H1 (cell line): Measurements from ENCODE around the gene DGCR6. TPM values are rescaled to one million over a fixed set of nuclear protein-coding genes. Genes with fewer than 3 reads are reported as not detected.
"Not testable (repeated sequence)": the region's sequence is repeated elsewhere in the genome, so short reads cannot be mapped to it uniquely, and the experiment has no call there.

Source experiments
- CTCF ChIA-PET: fragments of 300-600 bp; sonication (Branson Sonifier 250); formaldehyde crosslinking; loops from one replicate; lab custom pipeline; 2021; ENCODE audit not compliant: partially characterized antibody; lab: Charles Lee
- POLR2A ChIA-PET: fragments of 300-600 bp; sonication (Branson Sonifier 250); formaldehyde crosslinking; loops from one replicate; lab custom pipeline; 2021; ENCODE audit warnings: inconsistent platforms; ENCODE audit not compliant: partially characterized antibody; lab: Charles Lee
- DNase-seq, 2 experiments: peaks; one replicate each; pipeline versions ENCODE4 v3.0.0 to v3.0.0-alpha.2; 2010 to 2022; ENCODE audit warnings: low spot score in 2 of 2, low read depth in 1 of 2, mixed read lengths in 1 of 2
- FAIRE-seq: peaks from 2 replicates; lab custom pipeline; 2011; peaks lifted over from hg19 to GRCh38; lab: Jason Lieb, UNC
- H2AFZ ChIP-seq: 2 replicates; pipeline ENCODE4 v1.8.1; 2012; ENCODE audit warnings: low read length, inconsistent platforms
- H2AK5ac ChIP-seq: 2 replicates; pipeline ENCODE4 v1.6.1; 2013; ENCODE audit warnings: low read depth, low read length
- H2BK120ac ChIP-seq: replicated peaks from 2 replicates; pipeline ENCODE3; 2013; ENCODE audit warnings: low read depth, low read length, inconsistent platforms
- H2BK12ac ChIP-seq: 2 replicates; pipeline ENCODE4 v1.6.1; 2013; ENCODE audit warnings: low read depth, low read length
- H2BK15ac ChIP-seq: 2 replicates; pipeline ENCODE4 v1.6.1; 2013; ENCODE audit warnings: low read length
- H2BK20ac ChIP-seq: 2 replicates; pipeline ENCODE4 v1.6.1; 2013; ENCODE audit warnings: low read length
- H2BK5ac ChIP-seq: 2 replicates; pipeline ENCODE4 v1.6.1; 2013; ENCODE audit warnings: low read depth, low read length
- H3K14ac ChIP-seq: 2 replicates; pipeline ENCODE4 v1.6.1; 2013; ENCODE audit warnings: inconsistent platforms; ENCODE audit not compliant: insufficient read length
- H3K18ac ChIP-seq: 2 replicates; pipeline ENCODE4 v1.6.1; 2013; ENCODE audit warnings: low read length; ENCODE audit errors: extremely low read depth
- H3K23ac ChIP-seq: 2 replicates; pipeline ENCODE4 v1.6.1; 2013; ENCODE audit warnings: inconsistent platforms; ENCODE audit not compliant: insufficient read length
- H3K23me2 ChIP-seq: 2 replicates; pipeline ENCODE4 v1.6.1; 2013; ENCODE audit warnings: low read depth, low read length
- H3K27ac ChIP-seq: 2 replicates; pipeline ENCODE4 v1.6.1; 2011; ENCODE audit warnings: low read depth, low read length, inconsistent platforms
- H3K27me3 ChIP-seq, 4 experiments: replicated peaks in 1 of 4; 1 replicate in 1 of 4; 2 replicates in 3 of 4; pipeline versions ENCODE4 v1.6.1 to v1.8.1; 2011 to 2013; ENCODE audit warnings: low read length in 3 of 4, mild to moderate bottlenecking in 3 of 4, inconsistent platforms in 2 of 4, mixed read lengths in 2 of 4, moderate library complexity in 1 of 4; ENCODE audit not compliant: control insufficient read depth in 3 of 4, insufficient read depth in 3 of 4; ENCODE audit errors: extremely low read depth in 1 of 4
- H3K36me3 ChIP-seq, 4 experiments: 2 replicates each; pipeline versions ENCODE4 v1.6.1 to v1.8.1; 2011 to 2013; ENCODE audit warnings: mild to moderate bottlenecking in 4 of 4, low read length in 3 of 4, moderate library complexity in 2 of 4, control low read depth in 1 of 4, inconsistent platforms in 1 of 4; ENCODE audit not compliant: insufficient read depth in 4 of 4, control insufficient read depth in 2 of 4
- H3K4ac ChIP-seq: replicated peaks from 2 replicates; pipeline ENCODE3; 2013; ENCODE audit warnings: low read length, low read depth, mixed read lengths, inconsistent platforms; ENCODE audit not compliant: insufficient read length
- H3K4me1 ChIP-seq, 4 experiments: replicated peaks in 1 of 4; 1 replicate in 1 of 4; 2 replicates in 3 of 4; pipeline versions ENCODE4 v1.6.1 to v1.8.1; 2011 to 2013; ENCODE audit warnings: low read length in 3 of 4, inconsistent platforms in 2 of 4, mixed read lengths in 1 of 4; ENCODE audit not compliant: insufficient read depth in 4 of 4, control insufficient read depth in 3 of 4
- H3K4me2 ChIP-seq, 2 experiments: 2 replicates each; pipeline versions ENCODE4 v1.6.1 to v1.8.1; 2011 to 2013; ENCODE audit warnings: low read depth in 2 of 2, low read length in 2 of 2, control low read depth in 1 of 2, inconsistent platforms in 1 of 2, mild to moderate bottlenecking in 1 of 2; ENCODE audit not compliant: insufficient read depth in 1 of 2
- H3K4me3 ChIP-seq, 4 experiments: fragments of 200-600, 300-600 bp in 1 of 4; sonication (generic), shearing (Covaris generic), sonication (Bioruptor Twin) in 1 of 4; 2 replicates each; pipeline versions ENCODE4 v1.5.1 to v1.8.1; 2011 to 2016; ENCODE audit warnings: low read length in 4 of 4, low read depth in 3 of 4, control low read depth in 2 of 4, inconsistent platforms in 2 of 4, mild to moderate bottlenecking in 2 of 4, mixed read lengths in 1 of 4, moderate library complexity in 1 of 4; ENCODE audit not compliant: insufficient read depth in 2 of 4; ENCODE audit errors: extremely low read depth in 1 of 4
- H3K56ac ChIP-seq: replicated peaks from 2 replicates; pipeline ENCODE3; 2013; ENCODE audit warnings: low read depth, mild to moderate bottlenecking, mixed read lengths, low read length, inconsistent platforms; ENCODE audit not compliant: insufficient read length
- H3K79me1 ChIP-seq: 2 replicates; pipeline ENCODE4 v1.6.1; 2013; ENCODE audit warnings: low read depth, low read length, control low read depth
- H3K79me2 ChIP-seq, 2 experiments: 2 replicates each; pipeline versions ENCODE4 v1.6.1 to v1.8.1; 2012 to 2013; ENCODE audit warnings: low read length in 2 of 2, mild to moderate bottlenecking in 2 of 2, inconsistent platforms in 1 of 2; ENCODE audit not compliant: insufficient read depth in 2 of 2, control insufficient read depth in 1 of 2
- H3K9ac ChIP-seq, 4 experiments: replicated peaks in 1 of 4; 1 replicate in 1 of 4; 2 replicates in 3 of 4; pipeline versions ENCODE4 v1.6.1 to v1.8.1; 2011 to 2013; ENCODE audit warnings: low read depth in 3 of 4, low read length in 3 of 4, control low read depth in 2 of 4, mild to moderate bottlenecking in 2 of 4, moderate library complexity in 2 of 4, inconsistent platforms in 1 of 4; ENCODE audit errors: extremely low read depth in 1 of 4
- H3K9me3 ChIP-seq, 2 experiments: 2 replicates each; pipeline versions ENCODE4 v1.6.1 to v1.8.1; 2012 to 2013; ENCODE audit warnings: mild to moderate bottlenecking in 2 of 2, moderate library complexity in 2 of 2, control low read depth in 1 of 2, inconsistent platforms in 1 of 2, low read depth in 1 of 2, low read length in 1 of 2, mixed read lengths in 1 of 2; ENCODE audit not compliant: insufficient read depth in 2 of 2
- H4K20me1 ChIP-seq, 2 experiments: replicated peaks in 1 of 2; 2 replicates each; pipeline versions ENCODE3 to v1.8.1; 2011 to 2013; ENCODE audit warnings: inconsistent platforms in 2 of 2, low read length in 2 of 2, mild to moderate bottlenecking in 1 of 2; ENCODE audit not compliant: insufficient read depth in 2 of 2, control insufficient read depth in 1 of 2
- H4K5ac ChIP-seq: 2 replicates; pipeline ENCODE4 v1.6.1; 2013; ENCODE audit warnings: low read length, low read depth, mixed read lengths, inconsistent platforms; ENCODE audit not compliant: insufficient read length
- H4K8ac ChIP-seq: 2 replicates; pipeline ENCODE4 v1.8.0; 2013; ENCODE audit warnings: mild to moderate bottlenecking, moderate library complexity, low read length, inconsistent platforms; ENCODE audit not compliant: insufficient read depth; ENCODE audit errors: extremely low read depth
- H4K91ac ChIP-seq: replicated peaks from 2 replicates; pipeline ENCODE3; 2013; ENCODE audit warnings: low read length, mixed read lengths, inconsistent platforms; ENCODE audit not compliant: insufficient read length
- WGBS, 2 experiments: shearing (Covaris generic) in 1 of 2; methylation state at CpG; one replicate each; pipeline versions ENCODE4 v1.1.6 to v1.1.7; 2013 to 2015; ENCODE audit warnings: low lambda C conversion rate in 2 of 2, mixed read lengths in 2 of 2, inconsistent platforms in 1 of 2, low coverage in 1 of 2, missing lambda C conversion rate in 1 of 2; ENCODE audit not compliant: insufficient replicate concordance in 2 of 2, insufficient coverage in 1 of 2, insufficient read length in 1 of 2; ENCODE audit errors: extremely low coverage in 1 of 2, missing lambda C conversion rate in 1 of 2; 5-methylcytosine and 5-hydroxymethylcytosine counted together
- polyA plus RNA-seq, 7 experiments: library from polyadenylated mRNA; depleted of rRNA in 3 of 7; stranded (reverse) in 5 of 7; unstranded in 2 of 7; fragments of >200 nt in 5 of 7; fragments of 200-250 nt in 2 of 7; gene quantifications; 1 replicate in 5 of 7; 2 replicates in 1 of 7; 4 replicates in 1 of 7; pipeline versions ENCODE4 v1.2.1 to v1.2.3, GENCODE V29; 2011 to 2013; ENCODE audit warnings: missing spikeins in 2 of 7, mixed read lengths in 2 of 7
- total RNA-seq: library from RNA; stranded (reverse); fragmentation: NEBNext Ultra II Directional; extraction: Animal tissue kit (Norgen Biotek cat#: 25700); gene quantifications from 2 replicates; pipeline ENCODE4 v1.2.1, GENCODE V29; 2021

The DGCR6 gene
- total and polyA plus RNA-seq, 2 of the 8 experiments (the other 6 are each of a cell fraction or from before 2014, with no cell fraction given) = 0.82 to 1.7 TPM

DNA sequence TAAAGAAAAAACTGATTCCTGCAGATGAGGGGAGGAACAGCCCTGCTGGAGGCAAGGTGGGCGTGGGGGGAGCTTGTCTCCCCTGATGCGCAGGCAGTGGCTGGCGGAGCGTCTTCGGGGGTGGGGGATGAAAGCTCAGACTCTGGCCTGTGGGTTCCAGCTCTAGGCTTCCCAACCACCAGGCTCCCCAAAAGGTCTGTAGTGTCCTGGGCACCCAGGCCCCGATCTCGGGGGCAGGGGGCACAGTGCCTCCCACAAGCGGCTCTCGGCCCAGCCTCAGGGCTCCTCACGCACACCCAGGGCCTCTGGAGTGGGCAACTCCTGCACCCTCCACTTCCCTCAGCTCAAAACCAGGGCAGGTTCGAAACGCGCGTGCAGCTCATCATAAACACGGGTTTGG lies 50.8 kb downstream of the DGCR6 start:
- H4K8ac ChIP-seq, H4K5ac ChIP-seq, H3K79me1 ChIP-seq, H3K4ac ChIP-seq, H3K9me3 ChIP-seq, H3K4me2 ChIP-seq, H3K23me2 ChIP-seq, H2AFZ ChIP-seq, H4K20me1 ChIP-seq, H3K18ac ChIP-seq, H3K27ac ChIP-seq, H2BK5ac ChIP-seq, H4K91ac ChIP-seq, H3K79me2 ChIP-seq, DNase-seq, H2BK15ac ChIP-seq, H3K27me3 ChIP-seq, H3K14ac ChIP-seq, H3K9ac ChIP-seq, H2BK12ac ChIP-seq, H3K4me1 ChIP-seq, H3K23ac ChIP-seq, H3K56ac ChIP-seq, H2BK20ac ChIP-seq, H2BK120ac ChIP-seq, H2AK5ac ChIP-seq, H3K36me3 ChIP-seq, FAIRE-seq, H3K4me3 ChIP-seq: not testable (repeated sequence)
- POLR2A ChIA-PET = interaction anchor here (0.7 kb wide), 1 partner anchor 8 kb away, joined by 3 read pairs; no protein-coding TSS in a partner anchor
- WGBS, 2 experiments = 90% methylated on average over 11 of the region's 15 CpGs; no CpG with 5 or more reads in 1 of the 2 experiments
- CTCF ChIA-PET = interaction anchor here (0.7 to 1.5 kb wide), 4 partner anchors 21 to 41 kb away, joined by 3 to 5 read pairs (median 4); no protein-coding TSS in a partner anchor
